Endothelial cell of umbilical vein (primary cell): ENCODE data around the gene GABRR3. TPM values are rescaled to one million over a fixed set of nuclear protein-coding genes. Genes with fewer than 3 reads are reported as not detected.

Experiments used
- BruUV-seq: library from RNA; stranded (reverse); fragments of 400-500 nt; replicated peaks from 2 replicates; lab custom pipeline; 2021; lab: Mats Ljungman, UMichigan
- CTCF ChIA-PET: fragments of 300-600, 350-600 bp; sonication (Branson Sonifier 250); formaldehyde crosslinking; loops from one replicate; lab custom pipeline; 2021; ENCODE audit warnings: antibody characterized with exemption, inconsistent platforms; lab: Charles Lee
- POLR2A ChIA-PET: fragments of 300-600, 350-600 bp; sonication (Branson Sonifier 250); formaldehyde crosslinking; loops from one replicate; lab custom pipeline; 2021; ENCODE audit warnings: antibody characterized with exemption, inconsistent platforms; lab: Charles Lee
- DNase-seq: peaks from one replicate; pipeline ENCODE4 v3.0.0-alpha.2; 2011; ENCODE audit warnings: low read depth, low spot score
- FAIRE-seq: peaks from 2 replicates; lab custom pipeline; 2011; peaks lifted over from hg19 to GRCh38; lab: Jason Lieb, UNC
- H2AFZ ChIP-seq: 2 replicates; pipeline ENCODE4 v1.6.0; 2012; ENCODE audit warnings: low read depth, low read length, control low read depth, inconsistent platforms
- H3K27ac ChIP-seq: 2 replicates; pipeline ENCODE4 v1.5.1; 2011; ENCODE audit warnings: low read depth, mild to moderate bottlenecking, control low read depth, low read length, moderate library complexity; ENCODE audit not compliant: insufficient read depth
- H3K27me3 ChIP-seq, 2 experiments: 2 replicates each; pipeline versions ENCODE4 v1.6.0 to v1.6.1; 2011; ENCODE audit warnings: low read length in 2 of 2, mixed read lengths in 1 of 2; ENCODE audit not compliant: control insufficient read depth in 2 of 2, insufficient read depth in 2 of 2
- H3K36me3 ChIP-seq, 2 experiments: 2 replicates in 1 of 2; 3 replicates in 1 of 2; pipeline ENCODE4 v1.5.1; 2011; ENCODE audit warnings: low read length in 2 of 2, mild to moderate bottlenecking in 1 of 2, moderate library complexity in 1 of 2; ENCODE audit not compliant: control insufficient read depth in 2 of 2, insufficient read depth in 2 of 2; ENCODE audit errors: extremely low read depth in 1 of 2
- H3K4me1 ChIP-seq: 3 replicates; pipeline ENCODE4 v1.5.1; 2011; ENCODE audit warnings: mild to moderate bottlenecking, low read length; ENCODE audit not compliant: control insufficient read depth, insufficient read depth; ENCODE audit errors: extremely low read depth
- H3K4me2 ChIP-seq: 2 replicates; pipeline ENCODE4 v1.6.1; 2011; ENCODE audit warnings: low read length, control low read depth, mixed read lengths; ENCODE audit not compliant: insufficient read depth
- H3K4me3 ChIP-seq, 3 experiments: fragments of 200-600 bp in 1 of 3; sonication (generic), shearing (Covaris generic) in 1 of 3; replicated peaks in 1 of 3; 2 replicates each; pipeline ENCODE4 v1.5.1; 2011 to 2016; ENCODE audit warnings: control low read depth in 3 of 3, low read length in 3 of 3, mild to moderate bottlenecking in 2 of 3, inconsistent platforms in 1 of 3, low read depth in 1 of 3, moderate library complexity in 1 of 3; ENCODE audit not compliant: insufficient read depth in 1 of 3
- H3K79me2 ChIP-seq: 2 replicates; pipeline ENCODE4 v1.6.0; 2012; ENCODE audit warnings: low read length, inconsistent platforms; ENCODE audit not compliant: control insufficient read depth, insufficient read depth
- H3K9ac ChIP-seq: replicated peaks from 2 replicates; pipeline ENCODE3; 2011; ENCODE audit warnings: low read length, control low read depth; ENCODE audit not compliant: insufficient read depth; ENCODE audit errors: extremely low read depth
- H3K9me1 ChIP-seq: replicated peaks from 3 replicates; pipeline ENCODE4 v1.6.0; 2011; ENCODE audit warnings: mild to moderate bottlenecking, low read length; ENCODE audit not compliant: control insufficient read depth, insufficient read depth; ENCODE audit errors: extremely low read depth
- H3K9me3 ChIP-seq: replicated peaks from 2 replicates; pipeline ENCODE4 v1.5.1; 2012; ENCODE audit warnings: low read length, inconsistent platforms; ENCODE audit not compliant: control insufficient read depth, insufficient read depth
- H4K20me1 ChIP-seq: replicated peaks from 2 replicates; pipeline ENCODE3; 2011; ENCODE audit warnings: mild to moderate bottlenecking, low read length; ENCODE audit not compliant: control insufficient read depth, insufficient read depth; ENCODE audit errors: extremely low read depth
- CTCF ChIP-seq, 2 donors: IDR thresholded peaks; 1 replicate in 1 of 2; 2 replicates in 1 of 2; pipeline ENCODE4 v1.5.1; 2011; ENCODE audit warnings: low read length in 2 of 2, mild to moderate bottlenecking in 2 of 2, moderate library complexity in 2 of 2, control low read depth in 1 of 2, inconsistent platforms in 1 of 2, low read depth in 1 of 2; ENCODE audit not compliant: insufficient read depth in 1 of 2; ENCODE audit errors: extremely low read depth in 1 of 2
- EZH2 ChIP-seq: IDR thresholded peaks from 2 replicates; pipeline ENCODE4 v1.6.1; 2012; ENCODE audit warnings: borderline replicate concordance, low read depth, mild to moderate bottlenecking, moderate library complexity, low read length, inconsistent platforms; ENCODE audit not compliant: severe bottlenecking
- FOS ChIP-seq: IDR thresholded peaks from 2 replicates; pipeline ENCODE4 v1.6.1; 2011; ENCODE audit warnings: mild to moderate bottlenecking, low read length, moderate library complexity, borderline replicate concordance; ENCODE audit not compliant: insufficient read depth
- GATA2 ChIP-seq: IDR thresholded peaks from 2 replicates; pipeline ENCODE4 v1.7.0; 2011; ENCODE audit warnings: low read depth, mild to moderate bottlenecking, moderate library complexity, mixed read lengths, low read length; ENCODE audit not compliant: insufficient read length, insufficient read depth
- MAX ChIP-seq: IDR thresholded peaks from 2 replicates; pipeline ENCODE4 v1.6.1; 2011; ENCODE audit not compliant: insufficient read depth, insufficient read length
- MYC ChIP-seq: IDR thresholded peaks from one replicate; pipeline ENCODE4 v1.6.1; 2011; ENCODE audit warnings: mild to moderate bottlenecking, low read depth, low read length
- POLR2A ChIP-seq: IDR thresholded peaks from 2 replicates; pipeline ENCODE4 v1.6.1; 2012; ENCODE audit warnings: low read depth, mild to moderate bottlenecking, control low read depth, low read length
- POLR2AphosphoS5 ChIP-seq: IDR thresholded peaks from 2 replicates; pipeline ENCODE4 v1.6.1; 2012; ENCODE audit warnings: low read depth, mild to moderate bottlenecking, control low read depth, low read length, moderate library complexity; ENCODE audit not compliant: insufficient read depth
- dilution Hi-C: fragments of 300-500 bp; cut with MboI; formaldehyde crosslinking; loops from one replicate; pipeline ENCODE4 v1.15.0; 2019; ENCODE audit warnings: low sequenced_read_pairs; ENCODE audit not compliant: extremely low pct_ligation_motif_present
- intact Hi-C: fragments of 100-400 bp; cut with micrococcal nuclease; formaldehyde crosslinking; loops from one replicate; pipeline ENCODE4 v1.10.0; 2022
- polyA plus RNA-seq, 4 experiments: library from polyadenylated mRNA; depleted of rRNA in 3 of 4; stranded (reverse) in 3 of 4; unstranded in 1 of 4; fragments of >200 nt; gene quantifications; 2 replicates each; pipeline versions ENCODE4 v1.2.1 to v1.2.3, GENCODE V29; 2011 to 2012; ENCODE audit warnings: missing spikeins in 1 of 4
- total RNA-seq: library from RNA; stranded (reverse); gene quantifications from 2 replicates; pipeline ENCODE4 v1.2.3, GENCODE V29; 2021

GABRR3 gene
- total and polyA plus RNA-seq, 2 donors (not counting 3 experiments of a cell fraction or from before 2014, with no cell fraction given) = not detected

GRCh38 chr3:97950360-97950759, 84.8 kb downstream of the GABRR3 start:
- no peak overlapping the region for H3K27ac ChIP-seq
- no peaks in the 10 kb centered on the region for H3K79me2 ChIP-seq
- peaks cover 22 to 29% of the 10 kb centered on the region in 2 experiments for H3K36me3 ChIP-seq
- no peaks in the 10 kb centered on the region for H3K9me3 ChIP-seq
- H3K9me1 ChIP-seq = no peaks in the 10 kb centered on the region
- no peak for FAIRE-seq
- POLR2A ChIA-PET = no interaction called here
- no peak overlapping the region for H3K4me3 ChIP-seq
- no peaks in the 10 kb centered on the region for H4K20me1 ChIP-seq
- BruUV-seq = no TSS peak
- H3K27me3 ChIP-seq = no peaks in the 10 kb centered on the region
- intact Hi-C loops (no loop called here), dilution Hi-C loops (no loop called here)
- H3K4me2 ChIP-seq = no peak overlapping the region
- H2AFZ ChIP-seq = no peak overlapping the region
- CTCF ChIA-PET = interaction anchor here (2.5 kb wide), 1 partner anchor 73 kb away, joined by 12 read pairs; no protein-coding TSS in a partner anchor
- DNase-seq = no peak
- H3K4me1 ChIP-seq = no peaks in the 10 kb centered on the region
- TF ChIP-seq MYC = no peak
- TF ChIP-seq MAX = no peak
- TF ChIP-seq POLR2AphosphoS5 = no peak
- TF ChIP-seq FOS = no peak
- H3K9ac ChIP-seq = no peak overlapping the region

GRCh38 chr3:97949743-97950142, 85.4 kb downstream of the GABRR3 start:
- DNase-seq (no peak), FAIRE-seq (no peak)
- no peak overlapping the region for H3K4me2 ChIP-seq
- no peaks in the 10 kb centered on the region for H3K79me2 ChIP-seq
- H3K4me3 ChIP-seq = no peak overlapping the region
- peaks cover 26 to 29% of the 10 kb centered on the region in 2 experiments for H3K36me3 ChIP-seq
- CTCF ChIA-PET = interaction anchor here (2.5 kb wide), 1 partner anchor 73 kb away, joined by 12 read pairs; no protein-coding TSS in a partner anchor
- BruUV-seq = no TSS peak
- H3K9me1 ChIP-seq = no peaks in the 10 kb centered on the region
- POLR2A ChIA-PET = no interaction called here
- H2AFZ ChIP-seq = no peak overlapping the region
- no peaks in the 10 kb centered on the region for H4K20me1 ChIP-seq
- H3K27ac ChIP-seq = no peak overlapping the region
- intact Hi-C loops (no loop called here), dilution Hi-C loops (no loop called here)
- no peaks in the 10 kb centered on the region for H3K27me3 ChIP-seq
- H3K9ac ChIP-seq = no peak overlapping the region
- H3K9me3 ChIP-seq = no peaks in the 10 kb centered on the region
- no peaks in the 10 kb centered on the region for H3K4me1 ChIP-seq
- TF ChIP-seq MYC (no peak), CTCF (IDR thresholded peaks at IDR 0.05; ENCODE audit: extremely low read depth in 1 of 2, insufficient read depth in 1 of 2, low read depth in 1 of 2, low read length in 2 of 2) (no peak), FOS (no peak), POLR2A (no peak), EZH2 (no peak), GATA2 (no peak)
